GM12892 (cell line): ENCODE results near the gene APOLD1.
A peak's percentile ranks its signal among the peaks of the same experiment; 100 is the strongest.

Experiments
- DNase-seq: peaks from one replicate; pipeline ENCODE4 v3.0.0; 2011; ENCODE audit not compliant: insufficient read length
- FAIRE-seq: peaks from 2 replicates; lab custom pipeline; 2011; peaks lifted over from hg19 to GRCh38; lab: Jason Lieb, UNC
- POLR2A ChIP-seq: IDR thresholded peaks from 2 replicates; pipeline ENCODE4 v1.6.1; 2011; ENCODE audit warnings: low read depth, low read length, control low read depth
- POLR2AphosphoS5 ChIP-seq: IDR thresholded peaks from 2 replicates; pipeline ENCODE4 v1.6.1; 2011; ENCODE audit warnings: low read depth, low read length, control low read depth
- TAF1 ChIP-seq: IDR thresholded peaks from 2 replicates; pipeline ENCODE4 v1.6.1; 2011; ENCODE audit warnings: low read depth, mild to moderate bottlenecking, control low read depth, low read length, borderline replicate concordance

APOLD1 gene

GRCh38 chr12:12757121-12757520, 28.3 kb upstream of the APOLD1 start:
- no peak for TF ChIP-seq POLR2A
- TF ChIP-seq POLR2AphosphoS5, result no peak
- TF ChIP-seq TAF1, result no peak
- DNase-seq, result no peak
- no peak for FAIRE-seq

DNA sequence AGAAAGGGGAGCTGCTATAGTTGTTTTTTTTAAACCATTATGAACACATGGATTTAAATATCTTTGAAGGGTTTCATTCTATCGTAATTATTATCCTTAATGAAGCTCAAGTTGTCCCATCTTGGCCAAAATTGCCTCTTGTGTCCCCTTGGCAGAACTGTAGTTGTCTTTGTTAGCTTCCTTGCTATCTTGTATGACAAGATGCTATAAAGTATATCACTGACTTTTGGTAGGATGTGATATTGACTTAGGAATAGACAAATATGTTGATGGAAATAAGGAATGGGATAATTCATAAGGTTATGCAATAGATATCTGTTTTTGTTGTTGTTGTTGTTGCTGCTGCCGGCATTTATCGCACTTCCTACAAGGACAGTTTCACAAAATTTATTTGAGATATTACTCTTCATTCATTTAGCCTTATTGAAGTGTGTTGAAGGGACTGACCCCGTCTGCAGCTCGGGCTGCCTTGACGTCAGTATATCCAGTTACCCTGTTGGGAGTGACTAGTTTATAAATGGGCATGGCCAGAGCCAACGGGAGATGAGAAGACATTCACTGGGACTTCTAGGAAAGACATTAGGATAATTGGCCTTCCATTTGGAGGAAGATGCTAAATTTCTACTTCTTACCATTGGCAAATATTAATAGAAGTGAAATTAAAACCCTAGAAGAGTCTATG, 26.1 kb upstream of the APOLD1 start:
- FAIRE-seq (no peak), DNase-seq (no peak)
- TF ChIP-seq POLR2A (no peak), POLR2AphosphoS5 (no peak), TAF1 (no peak)

DNA sequence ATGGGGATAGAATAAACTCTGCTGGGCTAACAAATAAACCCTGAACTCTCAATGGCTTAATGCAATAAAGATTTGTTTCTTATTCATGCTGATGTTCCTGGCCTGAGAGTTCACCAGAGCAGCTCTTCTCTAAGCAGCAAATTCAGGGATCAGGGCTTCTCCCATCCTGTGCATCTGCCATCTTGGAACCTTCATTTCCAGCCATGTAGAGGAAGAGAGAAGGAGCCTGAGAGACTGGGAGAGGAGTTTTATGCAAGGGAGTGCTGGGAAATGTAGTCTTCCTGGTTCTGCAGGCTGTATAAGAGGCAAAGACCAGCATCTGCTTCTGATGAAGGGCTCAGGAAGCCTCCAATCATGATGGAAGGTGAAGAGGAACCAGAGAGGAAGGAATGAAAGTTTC, 20.6 kb upstream of the APOLD1 start:
- FAIRE-seq (no peak), DNase-seq (no peak)
- TF ChIP-seq TAF1, result no peak
- no peak for TF ChIP-seq POLR2A

DNA sequence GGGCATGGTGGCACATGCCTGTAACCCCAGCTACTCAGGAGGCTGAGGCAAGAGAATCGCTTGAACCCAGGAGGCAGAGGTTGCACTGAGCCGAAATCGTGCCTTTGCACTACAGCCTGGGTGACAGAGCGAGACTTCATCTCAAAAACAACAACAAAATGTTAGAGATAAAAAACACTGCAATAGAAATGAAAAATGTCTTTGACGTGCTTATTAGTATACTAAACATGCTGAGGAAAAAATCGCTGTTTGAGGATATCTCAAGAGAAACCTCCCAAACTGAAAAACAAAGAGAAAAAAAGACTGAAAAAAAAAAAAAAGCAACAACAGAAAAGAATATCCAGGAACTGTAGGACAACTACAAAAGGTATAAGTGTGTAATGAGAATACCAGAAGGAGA, 15.2 kb upstream of the APOLD1 start:
- no peak for DNase-seq
- TF ChIP-seq POLR2AphosphoS5, result no peak
- no peak for TF ChIP-seq TAF1
- no peak for TF ChIP-seq POLR2A
- FAIRE-seq, result no peak

GRCh38 chr12:12774791-12775190, 10.7 kb upstream of the APOLD1 start:
- no peak for DNase-seq
- TF ChIP-seq TAF1 (no peak), POLR2A (no peak), POLR2AphosphoS5 (no peak)
- FAIRE-seq, result no peak

DNA sequence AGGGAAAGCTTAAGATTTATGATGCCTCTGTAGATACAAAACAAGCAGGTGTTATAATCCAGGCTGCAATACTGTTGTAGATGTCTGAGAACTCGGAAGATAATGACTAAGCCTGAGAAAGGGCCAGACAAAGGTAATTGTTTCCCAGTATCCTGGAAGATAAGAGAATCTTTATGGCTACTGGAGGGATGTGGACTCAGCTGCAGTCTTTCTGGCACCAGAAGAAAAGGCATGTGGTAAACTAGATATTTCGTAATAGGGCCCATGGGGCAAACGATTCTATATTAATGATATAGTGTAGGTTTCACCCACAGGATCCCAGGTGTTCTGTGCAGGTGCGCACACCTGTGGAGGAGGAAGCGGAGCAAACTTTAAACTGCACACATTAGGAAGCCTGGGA, 9.2 kb upstream of the APOLD1 start:
- TF ChIP-seq POLR2AphosphoS5 (no peak), TAF1 (no peak), POLR2A (no peak)
- DNase-seq, result no peak
- FAIRE-seq, result no peak

DNA sequence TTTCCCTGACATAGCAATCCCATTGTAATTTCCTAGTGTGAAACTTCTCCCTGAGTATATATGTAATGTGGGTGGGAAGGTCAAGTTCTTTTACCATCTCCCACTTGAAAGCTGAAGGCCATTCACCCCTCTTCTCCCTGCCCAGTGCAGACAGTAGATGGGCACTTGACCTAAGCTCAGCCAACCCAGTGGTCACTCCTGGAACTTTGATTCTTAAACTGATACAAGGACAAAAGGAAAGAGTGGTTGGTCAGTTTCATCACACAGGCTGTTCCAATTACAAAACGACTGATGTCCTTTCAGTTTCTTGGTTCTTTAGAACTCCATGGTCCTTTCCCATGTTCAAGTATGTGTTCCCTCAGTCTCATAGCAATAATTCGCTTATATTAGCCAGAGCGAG, 8.4 kb upstream of the APOLD1 start:
- no peak for TF ChIP-seq TAF1
- no peak for TF ChIP-seq POLR2A
- TF ChIP-seq POLR2AphosphoS5, result no peak
- FAIRE-seq (no peak), DNase-seq (no peak)

DNA sequence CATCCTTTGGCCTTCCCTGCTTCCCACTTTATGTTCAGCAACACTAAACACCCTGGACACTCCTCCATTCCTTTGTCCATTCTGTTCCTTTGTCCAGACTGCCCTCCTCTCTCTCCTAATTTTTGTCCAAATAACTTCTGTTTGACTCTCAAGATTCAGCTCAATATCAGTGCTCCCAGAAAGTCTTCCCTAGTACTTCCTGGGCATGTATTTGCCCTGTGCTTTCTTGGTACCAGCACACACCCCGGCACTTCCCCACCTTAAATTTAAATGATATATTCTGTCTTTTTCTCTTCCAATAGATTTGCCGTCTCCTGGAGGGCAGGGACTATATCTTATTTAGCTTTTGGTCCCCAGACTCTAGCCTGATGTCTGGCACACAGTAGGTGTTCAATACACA, 6.5 kb upstream of the APOLD1 start:
- TF ChIP-seq POLR2A (no peak), TAF1 (no peak), POLR2AphosphoS5 (no peak)
- no peak for FAIRE-seq

DNA sequence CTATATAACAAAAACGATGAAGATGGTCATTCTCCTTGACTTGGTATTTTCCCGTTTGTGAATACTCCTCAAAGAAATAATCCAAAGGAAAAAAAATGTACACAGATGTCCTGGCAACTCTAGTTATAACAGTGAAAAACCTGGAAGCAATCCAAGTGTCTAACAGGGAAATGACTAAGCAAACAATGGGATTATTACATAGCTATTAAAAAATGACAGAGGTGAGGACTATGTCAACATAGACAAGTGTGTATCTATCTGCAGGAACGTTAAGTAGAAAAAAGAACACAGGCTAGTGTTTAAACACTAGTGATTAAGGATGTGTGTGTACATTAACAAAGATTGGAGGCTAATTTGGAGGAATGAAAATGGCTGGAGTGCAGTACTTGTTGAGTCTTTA, 5.9 kb upstream of the APOLD1 start:
- DNase-seq (no peak), FAIRE-seq (no peak)

More for the DNA sequence above, 6.5 kb upstream of the APOLD1 start:
- no peak for DNase-seq

GRCh38 chr12:12784116-12784515, 1.3 kb upstream of the APOLD1 start:
- DNase-seq (no peak), FAIRE-seq (no peak)
- TF ChIP-seq TAF1, result no peak
- TF ChIP-seq POLR2A, result no peak
- TF ChIP-seq POLR2AphosphoS5, result no peak

More for the DNA sequence above, 5.9 kb upstream of the APOLD1 start:
- TF ChIP-seq TAF1 (no peak), POLR2AphosphoS5 (no peak), POLR2A (no peak)

- no peak for DNase-seq
- no peak for FAIRE-seq
Observed at GRCh38 chr12:12786351-12786705, 869 bp downstream of the APOLD1 start.

GRCh38 chr12:12786706-12787601, 1.5 kb downstream of the APOLD1 start:
- DNase-seq (peak; percentile 88), FAIRE-seq (peak; percentile 85)
- peak; percentile 84 for TF ChIP-seq POLR2AphosphoS5
- peak; percentile 83 for TF ChIP-seq TAF1
- TF ChIP-seq POLR2A, result peak; percentile 88; the same call in 1 of the 2 replicates

More at GRCh38 chr12:12786351-12786705, 869 bp downstream of the APOLD1 start:
- TF ChIP-seq TAF1 (no peak), POLR2A (no peak), POLR2AphosphoS5 (no peak)
